HepG2 (cell line): ENCODE results near the gene TTC28.

Source experiments
- CEBPB ChIP-seq: IDR thresholded peaks from 2 replicates; pipeline ENCODE4 v1.6.1; 2011; ENCODE audit warnings: low read depth, low read length, improper control_type of control experiment, borderline replicate concordance
- FLYWCH1 ChIP-seq: sonication (generic); formaldehyde crosslinking; IDR thresholded peaks from 2 replicates; pipeline ENCODE4 v1.8.1; 2023; ENCODE audit warnings: mild to moderate bottlenecking, missing genetic modification reagents
- IKZF1 ChIP-seq: fragments of 450-650 bp; IDR thresholded peaks from 2 replicates; pipeline ENCODE4 v1.7.1; 2016
- SRSF9 ChIP-seq: fragments of 200-400 bp; formaldehyde crosslinking; IDR thresholded peaks from 2 replicates; pipeline ENCODE4 v1.6.1; 2018; ENCODE audit warnings: borderline replicate concordance, mild to moderate bottlenecking, low read depth, low read length; ENCODE audit not compliant: insufficient read depth, poor library complexity, severe bottlenecking
- ZBTB3 ChIP-seq: sonication (generic); formaldehyde crosslinking; IDR thresholded peaks from 2 replicates; pipeline ENCODE4 v1.4.0; 2020; ENCODE audit warnings: low read depth, mild to moderate bottlenecking, moderate library complexity, missing genetic modification reagents, borderline replicate concordance
- TF ChIP-seq, protein P1 (sequence below): sonication (generic); formaldehyde crosslinking; IDR thresholded peaks from 2 replicates; pipeline ENCODE4 v1.5.0; 2020; ENCODE audit warnings: mild to moderate bottlenecking, missing genetic modification reagents, moderate library complexity
- TF ChIP-seq, protein P2 (sequence below): sonication (generic); formaldehyde crosslinking; IDR thresholded peaks from 2 replicates; pipeline ENCODE4; 2020; ENCODE audit warnings: missing genetic modification reagents, mild to moderate bottlenecking, borderline replicate concordance

- no peak for TF ChIP-seq ZBTB3 (CRISPR knock-in tag)
- TF ChIP-seq, protein P1, sequence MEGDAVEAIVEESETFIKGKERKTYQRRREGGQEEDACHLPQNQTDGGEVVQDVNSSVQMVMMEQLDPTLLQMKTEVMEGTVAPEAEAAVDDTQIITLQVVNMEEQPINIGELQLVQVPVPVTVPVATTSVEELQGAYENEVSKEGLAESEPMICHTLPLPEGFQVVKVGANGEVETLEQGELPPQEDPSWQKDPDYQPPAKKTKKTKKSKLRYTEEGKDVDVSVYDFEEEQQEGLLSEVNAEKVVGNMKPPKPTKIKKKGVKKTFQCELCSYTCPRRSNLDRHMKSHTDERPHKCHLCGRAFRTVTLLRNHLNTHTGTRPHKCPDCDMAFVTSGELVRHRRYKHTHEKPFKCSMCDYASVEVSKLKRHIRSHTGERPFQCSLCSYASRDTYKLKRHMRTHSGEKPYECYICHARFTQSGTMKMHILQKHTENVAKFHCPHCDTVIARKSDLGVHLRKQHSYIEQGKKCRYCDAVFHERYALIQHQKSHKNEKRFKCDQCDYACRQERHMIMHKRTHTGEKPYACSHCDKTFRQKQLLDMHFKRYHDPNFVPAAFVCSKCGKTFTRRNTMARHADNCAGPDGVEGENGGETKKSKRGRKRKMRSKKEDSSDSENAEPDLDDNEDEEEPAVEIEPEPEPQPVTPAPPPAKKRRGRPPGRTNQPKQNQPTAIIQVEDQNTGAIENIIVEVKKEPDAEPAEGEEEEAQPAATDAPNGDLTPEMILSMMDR (CRISPR knock-in tag): no peak
- TF ChIP-seq CEBPB: no peak
- TF ChIP-seq, protein P2, sequence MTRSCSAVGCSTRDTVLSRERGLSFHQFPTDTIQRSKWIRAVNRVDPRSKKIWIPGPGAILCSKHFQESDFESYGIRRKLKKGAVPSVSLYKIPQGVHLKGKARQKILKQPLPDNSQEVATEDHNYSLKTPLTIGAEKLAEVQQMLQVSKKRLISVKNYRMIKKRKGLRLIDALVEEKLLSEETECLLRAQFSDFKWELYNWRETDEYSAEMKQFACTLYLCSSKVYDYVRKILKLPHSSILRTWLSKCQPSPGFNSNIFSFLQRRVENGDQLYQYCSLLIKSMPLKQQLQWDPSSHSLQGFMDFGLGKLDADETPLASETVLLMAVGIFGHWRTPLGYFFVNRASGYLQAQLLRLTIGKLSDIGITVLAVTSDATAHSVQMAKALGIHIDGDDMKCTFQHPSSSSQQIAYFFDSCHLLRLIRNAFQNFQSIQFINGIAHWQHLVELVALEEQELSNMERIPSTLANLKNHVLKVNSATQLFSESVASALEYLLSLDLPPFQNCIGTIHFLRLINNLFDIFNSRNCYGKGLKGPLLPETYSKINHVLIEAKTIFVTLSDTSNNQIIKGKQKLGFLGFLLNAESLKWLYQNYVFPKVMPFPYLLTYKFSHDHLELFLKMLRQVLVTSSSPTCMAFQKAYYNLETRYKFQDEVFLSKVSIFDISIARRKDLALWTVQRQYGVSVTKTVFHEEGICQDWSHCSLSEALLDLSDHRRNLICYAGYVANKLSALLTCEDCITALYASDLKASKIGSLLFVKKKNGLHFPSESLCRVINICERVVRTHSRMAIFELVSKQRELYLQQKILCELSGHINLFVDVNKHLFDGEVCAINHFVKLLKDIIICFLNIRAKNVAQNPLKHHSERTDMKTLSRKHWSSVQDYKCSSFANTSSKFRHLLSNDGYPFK (CRISPR knock-in tag): no peak
- TF ChIP-seq IKZF1: no peak
- no peak for TF ChIP-seq SRSF9
- no peak for TF ChIP-seq FLYWCH1 (CRISPR knock-in tag)
Observed at GRCh38 chr22:28074526-28074925, 605.1 kb downstream of the TTC28 start.
